Skeletal muscle tissue (tissue), 4 donors: ENCODE measurements around the gene CD69. TPM values are rescaled to one million over a fixed set of nuclear protein-coding genes. Genes with fewer than 3 reads are reported as not detected.

ENCODE experiments used
- H3K27ac ChIP-seq: one replicate; pipeline ENCODE4 v1.7.0; 2013; ENCODE audit warnings: mild to moderate bottlenecking, low read depth, low read length, inconsistent platforms
- H3K27me3 ChIP-seq, 3 donors: one replicate each; pipeline ENCODE4 v1.7.0; 2013; ENCODE audit warnings: low read length in 3 of 3; ENCODE audit not compliant: control insufficient read depth in 3 of 3, insufficient read depth in 3 of 3
- H3K36me3 ChIP-seq, 3 donors: one replicate each; pipeline ENCODE4 v1.7.0; 2013; ENCODE audit warnings: low read length in 3 of 3; ENCODE audit not compliant: control insufficient read depth in 3 of 3, insufficient read depth in 3 of 3
- H3K4me1 ChIP-seq, 3 donors: one replicate each; pipeline ENCODE4 v1.7.0; 2013; ENCODE audit warnings: low read length in 3 of 3, mild to moderate bottlenecking in 3 of 3; ENCODE audit not compliant: control insufficient read depth in 3 of 3, insufficient read depth in 3 of 3
- H3K4me3 ChIP-seq, 3 donors: one replicate each; pipeline ENCODE4 v1.7.0; 2013; ENCODE audit warnings: low read length in 3 of 3
- H3K9ac ChIP-seq, 3 donors: one replicate each; pipeline ENCODE4 v1.7.0; 2013; ENCODE audit warnings: low read length in 3 of 3, mild to moderate bottlenecking in 3 of 3, moderate library complexity in 2 of 3, low read depth in 1 of 3
- H3K9me3 ChIP-seq, 3 donors: one replicate each; pipeline ENCODE4 v1.7.0; 2013; ENCODE audit warnings: low read length in 3 of 3; ENCODE audit not compliant: control insufficient read depth in 3 of 3
- total RNA-seq: library from RNA; depleted of rRNA; stranded (reverse); fragments of >200 nt; gene quantifications from one replicate; pipeline ENCODE4 v1.2.3, GENCODE V29; 2014
- donor health status: Osteomylitis.

CD69 gene
- total RNA-seq, 1 donor from 2014 or later, result 8.4 TPM

DNA sequence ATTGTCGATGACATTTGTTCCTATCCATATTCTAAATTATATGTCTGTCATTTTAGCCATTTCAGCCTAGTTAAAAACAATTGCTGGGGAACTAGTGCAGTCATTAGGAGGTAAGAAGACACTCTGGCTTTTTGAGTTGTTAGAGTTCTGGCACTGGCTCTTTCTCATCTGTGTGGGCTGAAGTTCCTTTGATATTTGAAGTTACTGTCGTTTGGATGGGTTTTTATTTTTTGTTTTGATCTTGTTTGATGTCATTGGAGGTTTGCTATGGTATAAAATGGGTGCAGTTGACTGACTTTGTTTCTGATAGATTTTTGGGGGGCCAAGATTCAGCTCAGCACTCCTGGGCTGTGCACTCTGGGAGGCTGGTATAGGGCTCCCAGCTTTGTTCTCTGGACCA lies 20.7 kb upstream of the CD69 start:
- no peak overlapping the region for H3K27ac ChIP-seq
- H3K9ac ChIP-seq, result no peak overlapping the region
- no peak overlapping the region for H3K4me3 ChIP-seq

DNA sequence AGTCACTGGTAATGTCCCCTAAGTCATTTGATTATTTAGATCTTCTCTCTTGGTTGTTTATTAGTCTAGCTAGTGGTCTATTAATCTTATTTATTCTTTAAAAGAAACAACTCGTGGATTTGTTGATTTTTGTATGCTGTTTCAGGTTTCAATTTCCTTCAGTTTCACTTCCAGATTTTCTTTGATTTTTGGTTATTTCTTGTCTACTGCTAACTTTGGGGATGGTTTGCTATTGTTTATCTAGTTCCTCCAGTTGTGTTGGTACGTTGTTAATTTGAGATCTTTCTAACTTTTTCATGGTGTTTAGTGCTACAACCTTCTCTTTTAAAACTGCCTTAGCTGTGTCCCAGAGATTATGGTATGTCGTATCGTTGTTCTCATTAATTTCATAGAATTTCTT lies 18.5 kb upstream of the CD69 start:
- H3K9ac ChIP-seq, result no peak overlapping the region
- H3K36me3 ChIP-seq, result no peaks in the 10 kb centered on the region
- H3K27me3 ChIP-seq, result no peaks in the 10 kb centered on the region
- no peak overlapping the region for H3K27ac ChIP-seq
- no peaks in the 10 kb centered on the region for H3K9me3 ChIP-seq
- no peaks in the 10 kb centered on the region for H3K4me1 ChIP-seq
- H3K4me3 ChIP-seq, result no peak overlapping the region

More for the DNA sequence above, 20.7 kb upstream of the CD69 start:
- no peaks in the 10 kb centered on the region for H3K4me1 ChIP-seq
- no peaks in the 10 kb centered on the region for H3K36me3 ChIP-seq
- no peaks in the 10 kb centered on the region for H3K9me3 ChIP-seq
- H3K27me3 ChIP-seq, result no peaks in the 10 kb centered on the region

DNA sequence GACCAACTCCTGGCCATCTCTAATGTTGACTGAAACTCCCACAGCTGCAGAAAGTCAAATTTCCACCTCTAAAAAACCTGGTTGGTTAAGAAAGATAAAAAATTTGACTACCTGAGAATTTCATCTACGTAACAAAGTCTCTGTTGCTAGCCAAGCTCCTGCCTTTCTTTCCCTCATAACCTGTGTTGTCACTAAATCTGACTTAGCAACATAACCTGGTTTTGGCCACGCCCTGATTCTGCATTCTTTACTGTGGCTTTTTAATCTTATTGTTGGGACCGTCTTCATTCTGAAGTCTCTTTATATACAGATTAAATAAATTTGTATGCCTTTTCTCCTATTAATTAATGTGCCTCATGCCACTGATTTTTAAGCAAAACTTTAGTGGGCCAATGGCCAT lies 16.1 kb upstream of the CD69 start:
- Histone ChIP-seq H3K4me3 (no peak overlapping the region), H3K9ac (no peak overlapping the region), H3K27me3 (no peaks in the 10 kb centered on the region), H3K27ac (no peak overlapping the region), H3K36me3 (no peaks in the 10 kb centered on the region), H3K4me1 (no peaks in the 10 kb centered on the region), H3K9me3 (no peaks in the 10 kb centered on the region)

DNA sequence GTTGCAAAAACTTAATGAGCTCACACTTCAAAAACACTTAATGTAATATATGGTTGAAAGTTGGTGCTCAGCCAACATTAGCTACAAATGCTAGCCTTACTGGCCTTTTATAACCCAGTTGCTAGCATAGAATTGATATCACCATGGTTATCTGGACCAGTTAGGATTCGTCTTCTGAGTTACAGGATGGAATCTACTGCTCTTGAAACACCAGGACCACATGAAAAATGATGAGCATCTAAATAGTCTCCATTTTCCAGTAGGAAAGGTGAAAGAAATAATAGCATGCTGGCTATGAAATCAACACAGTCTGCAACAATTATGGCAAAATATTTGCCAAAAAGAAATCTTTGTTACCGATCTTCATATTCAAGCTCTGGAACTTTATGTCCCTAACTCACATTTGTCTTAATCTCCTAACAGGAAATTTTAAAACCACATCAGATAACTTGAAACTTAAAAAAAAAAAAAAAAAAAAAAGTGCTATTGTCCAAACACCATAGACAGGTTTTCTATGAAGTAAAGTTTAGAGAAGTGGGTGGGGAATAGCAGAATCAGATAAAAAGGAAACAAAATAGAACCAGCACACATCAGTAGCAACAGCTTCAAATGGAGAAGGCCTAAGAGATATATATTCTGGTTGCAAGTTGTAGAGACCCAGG lies 12.6 kb upstream of the CD69 start:
- H3K27ac ChIP-seq, result no peak overlapping the region

DNA sequence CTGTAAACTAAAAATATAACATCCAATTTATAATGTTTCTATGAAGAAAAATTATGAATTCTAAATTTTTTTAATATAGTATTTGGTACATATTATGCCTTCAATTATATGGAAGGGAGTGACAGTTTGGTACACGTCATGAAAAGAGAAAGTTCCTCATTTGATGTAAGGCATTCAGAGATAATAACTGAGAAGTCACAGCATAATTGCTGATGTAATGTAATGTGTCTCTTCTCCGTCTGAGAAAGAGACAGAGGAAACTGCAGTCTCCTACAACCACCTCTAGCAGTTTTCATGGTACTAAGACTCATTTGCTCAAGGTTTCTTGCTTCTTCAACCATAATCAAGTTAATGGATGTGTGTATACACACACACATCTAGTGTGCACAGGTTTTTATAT lies 2.3 kb upstream of the CD69 start:
- H3K27me3 ChIP-seq, result no peaks in the 10 kb centered on the region
- H3K9me3 ChIP-seq, result no peaks in the 10 kb centered on the region
- no peaks in the 10 kb centered on the region for H3K4me1 ChIP-seq
- H3K9ac ChIP-seq, result no peak overlapping the region
- H3K27ac ChIP-seq, result no peak overlapping the region
- H3K36me3 ChIP-seq, result no peaks in the 10 kb centered on the region
- H3K4me3 ChIP-seq, result no peak overlapping the region

More for the DNA sequence above, 12.6 kb upstream of the CD69 start:
- H3K9ac ChIP-seq, result no peak overlapping the region
- no peak overlapping the region for H3K4me3 ChIP-seq
- no peaks in the 10 kb centered on the region for H3K9me3 ChIP-seq
- H3K4me1 ChIP-seq, result no peaks in the 10 kb centered on the region
- H3K36me3 ChIP-seq, result no peaks in the 10 kb centered on the region
- no peaks in the 10 kb centered on the region for H3K27me3 ChIP-seq

DNA sequence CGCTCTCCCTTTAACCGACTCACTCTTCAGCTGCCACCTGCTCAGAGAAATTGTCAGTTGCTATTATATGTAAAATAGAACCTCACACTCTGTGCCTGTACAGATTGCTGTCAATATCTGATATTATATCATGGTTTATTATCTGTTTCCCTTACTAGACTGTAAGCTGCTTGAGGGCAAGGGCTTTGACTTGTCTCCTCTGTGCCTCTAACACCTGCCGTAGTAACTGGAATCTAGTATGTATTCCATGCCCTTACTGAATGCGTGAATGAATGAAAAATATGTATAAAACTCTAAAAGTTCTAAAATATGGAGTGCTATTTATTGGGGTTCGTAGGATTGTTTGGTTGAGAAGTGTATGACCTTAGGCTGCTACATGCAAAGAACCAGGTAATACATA lies 1.7 kb upstream of the CD69 start:
- H3K9me3 ChIP-seq, result no peaks in the 10 kb centered on the region
- no peak overlapping the region for H3K9ac ChIP-seq
- no peaks in the 10 kb centered on the region for H3K36me3 ChIP-seq
- no peaks in the 10 kb centered on the region for H3K27me3 ChIP-seq
- H3K4me1 ChIP-seq, result no peaks in the 10 kb centered on the region
- H3K4me3 ChIP-seq, result no peak overlapping the region
- H3K27ac ChIP-seq, result no peak overlapping the region

DNA sequence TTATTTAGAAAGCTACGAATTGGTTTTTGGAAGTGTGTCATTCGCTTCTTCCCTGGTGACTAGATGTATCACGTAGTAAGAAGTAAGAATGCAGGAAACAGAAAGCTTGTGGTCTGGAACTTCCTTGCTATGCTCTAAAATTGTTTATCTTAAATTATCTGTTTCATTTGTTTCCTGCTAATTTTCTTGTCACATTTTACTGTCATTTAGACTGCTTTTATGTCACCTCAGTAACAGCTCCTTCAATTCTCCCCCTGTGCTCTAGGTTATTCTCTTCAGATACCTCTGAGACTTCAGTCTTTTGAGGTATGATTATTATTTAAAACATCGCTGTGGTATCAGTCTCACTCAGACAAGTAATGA lies 699 bp upstream of the CD69 start:
- Histone ChIP-seq H3K36me3 (no peaks in the 10 kb centered on the region), H3K27me3 (no peaks in the 10 kb centered on the region), H3K4me1 (no peaks in the 10 kb centered on the region), H3K9me3 (no peaks in the 10 kb centered on the region), H3K9ac (no peak overlapping the region), H3K4me3 (no peak overlapping the region), H3K27ac (no peak overlapping the region)

DNA sequence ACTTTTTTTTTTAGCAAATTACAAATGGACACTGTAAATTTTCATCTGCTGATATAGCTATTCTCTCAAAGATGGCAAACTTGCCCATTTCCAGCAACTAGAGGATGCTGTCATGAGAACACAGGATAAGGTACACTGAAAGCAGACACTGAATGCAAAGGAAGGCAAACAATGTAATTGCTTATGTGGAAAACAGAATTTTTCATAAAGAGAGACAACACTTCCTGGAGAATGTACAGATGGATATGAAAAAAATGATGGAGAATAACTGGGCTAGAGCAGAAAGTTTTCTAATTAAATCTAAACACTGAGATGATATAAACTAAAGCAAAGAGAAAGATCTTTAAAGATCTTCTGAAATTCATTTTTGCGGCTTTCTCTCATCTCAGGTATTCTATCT lies 581 bp downstream of the CD69 start:
- no peaks in the 10 kb centered on the region for H3K36me3 ChIP-seq
- no peak overlapping the region for H3K9ac ChIP-seq
- no peak overlapping the region for H3K4me3 ChIP-seq
- no peak overlapping the region for H3K27ac ChIP-seq
- H3K4me1 ChIP-seq, result no peaks in the 10 kb centered on the region
- H3K27me3 ChIP-seq, result no peaks in the 10 kb centered on the region
- H3K9me3 ChIP-seq, result no peaks in the 10 kb centered on the region

DNA sequence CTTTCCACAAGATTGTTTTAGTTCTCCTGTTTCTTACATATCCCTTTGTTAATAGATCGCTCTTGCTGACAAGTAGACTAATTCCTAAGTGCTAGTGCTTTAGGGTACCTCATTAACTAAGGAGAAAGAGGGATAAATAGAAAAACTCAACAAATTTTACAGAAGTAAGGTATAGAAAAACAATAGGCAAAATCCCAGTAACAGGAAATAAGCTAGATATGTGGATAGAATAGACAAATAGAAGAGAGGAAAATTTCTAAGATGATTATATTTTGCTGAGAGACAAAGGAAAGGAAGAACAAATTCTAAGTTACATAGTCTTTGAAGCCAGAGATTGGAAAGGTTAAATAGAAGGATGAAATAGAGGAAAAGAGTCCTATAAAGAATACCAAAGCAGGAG lies 1.0 kb downstream of the CD69 start:
- Histone ChIP-seq H3K36me3 (no peaks in the 10 kb centered on the region), H3K9me3 (no peaks in the 10 kb centered on the region), H3K27me3 (no peaks in the 10 kb centered on the region), H3K4me3 (no peak overlapping the region), H3K4me1 (no peaks in the 10 kb centered on the region), H3K9ac (no peak overlapping the region), H3K27ac (no peak overlapping the region)

DNA sequence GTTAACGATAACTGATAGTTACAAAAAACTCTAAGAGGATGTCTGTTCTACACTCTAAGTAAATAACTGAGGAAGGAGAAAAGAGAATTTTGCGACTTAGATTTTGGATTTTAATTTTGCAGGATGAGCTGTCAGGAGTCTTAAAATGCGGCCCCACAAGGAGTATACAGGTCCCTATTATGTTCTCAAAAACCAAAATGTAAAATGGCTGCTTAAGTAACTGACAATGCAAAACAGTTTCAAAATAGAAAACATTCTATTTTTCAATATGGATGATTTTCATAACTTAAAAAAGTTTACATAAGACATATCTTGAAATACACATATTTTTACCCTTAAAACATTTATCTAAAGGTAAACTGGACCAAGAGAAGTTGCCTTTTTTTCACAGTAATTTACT lies 2.6 kb downstream of the CD69 start:
- H3K36me3 ChIP-seq, result no peaks in the 10 kb centered on the region
- no peak overlapping the region for H3K27ac ChIP-seq
- no peaks in the 10 kb centered on the region for H3K4me1 ChIP-seq
- H3K9me3 ChIP-seq, result no peaks in the 10 kb centered on the region
- no peak overlapping the region for H3K9ac ChIP-seq
- H3K27me3 ChIP-seq, result no peaks in the 10 kb centered on the region
- H3K4me3 ChIP-seq, result no peak overlapping the region
